Activated CD4-positive, alpha-beta T cell treated with anti-CD3 and anti-CD28 coated beads, Interleukin-2, amount 10 ng/mL, durations not matched to agents 24 days and 14 days (primary cell): ENCODE measurements around the gene FGF3. TPM values are rescaled to one million over a fixed set of nuclear protein-coding genes. Genes with fewer than 3 reads are reported as not detected.

ENCODE experiments used
- DNase-seq: peaks from one replicate; pipeline ENCODE4 v3.0.0; 2022
- H3K27ac Mint-ChIP-seq: one replicate; pipeline ENCODE4 v1.8.0; 2022; ENCODE audit warnings: mild to moderate bottlenecking, mixed read lengths
- H3K27me3 Mint-ChIP-seq: one replicate; pipeline ENCODE4 v1.8.0; 2022; ENCODE audit warnings: mixed read lengths
- H3K36me3 Mint-ChIP-seq: one replicate; pipeline ENCODE4 v1.8.0; 2022; ENCODE audit warnings: low read depth, mild to moderate bottlenecking, mixed read lengths
- H3K4me1 Mint-ChIP-seq: one replicate; pipeline ENCODE4 v1.8.0; 2021; ENCODE audit warnings: mixed read lengths
- H3K4me3 Mint-ChIP-seq: one replicate; pipeline ENCODE4 v1.8.0; 2022; ENCODE audit warnings: mild to moderate bottlenecking, moderate library complexity, mixed read lengths
- H3K9me3 Mint-ChIP-seq: one replicate; pipeline ENCODE4 v1.8.0; 2021; ENCODE audit warnings: mixed read lengths
- intact Hi-C: fragments of 100-400 bp; cut with micrococcal nuclease; formaldehyde crosslinking; loops from one replicate; pipeline ENCODE4 v1.15.1; 2023
- total RNA-seq: library from RNA; stranded (reverse); gene quantifications from 2 replicates; pipeline ENCODE4 v1.2.3, GENCODE V29; 2022

FGF3 gene
- total RNA-seq, 1 donor from 2014 or later = not detected

GRCh38 chr11:69800278-69800677 lies 18.9 kb downstream of the FGF3 start:
- no peaks in the 10 kb centered on the region for H3K9me3 Mint-ChIP-seq
- no peak for DNase-seq
- no peaks in the 10 kb centered on the region for H3K27me3 Mint-ChIP-seq
- H3K4me1 Mint-ChIP-seq = no peaks in the 10 kb centered on the region
- no peak overlapping the region for H3K27ac Mint-ChIP-seq
- intact Hi-C loops = loop anchor here (5.0 kb wide), 1 partner anchor 113 kb away; no protein-coding TSS in a partner anchor
- no peak overlapping the region for H3K4me3 Mint-ChIP-seq
- no peaks in the 10 kb centered on the region for H3K36me3 Mint-ChIP-seq

GRCh38 chr11:69799582-69799981 lies 19.6 kb downstream of the FGF3 start:
- intact Hi-C loops = no loop called here
- H3K4me1 Mint-ChIP-seq = no peaks in the 10 kb centered on the region
- no peaks in the 10 kb centered on the region for H3K27me3 Mint-ChIP-seq
- H3K9me3 Mint-ChIP-seq = no peaks in the 10 kb centered on the region
- no peak for DNase-seq
- no peaks in the 10 kb centered on the region for H3K36me3 Mint-ChIP-seq
- no peak overlapping the region for H3K27ac Mint-ChIP-seq
- no peak overlapping the region for H3K4me3 Mint-ChIP-seq

DNA sequence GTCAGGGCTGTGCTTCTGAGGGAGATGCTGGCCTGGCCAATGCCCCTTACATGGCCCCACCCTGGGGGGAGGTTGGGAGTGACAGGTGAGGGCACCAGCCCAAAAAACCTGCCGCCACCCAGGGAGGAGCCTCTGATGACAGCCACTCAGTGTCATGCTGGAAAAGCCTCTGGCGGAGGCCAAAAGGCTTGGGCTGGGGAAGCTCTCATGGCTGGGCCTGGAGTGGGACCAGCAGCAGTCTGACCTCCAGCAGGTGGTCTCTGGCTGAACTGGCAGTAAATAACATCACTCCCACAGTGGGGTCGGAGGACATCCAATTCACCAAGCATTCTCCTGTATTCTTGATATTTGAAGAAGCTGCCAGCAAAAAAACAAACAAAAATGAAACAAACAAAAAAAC lies 20.1 kb downstream of the FGF3 start:
- Mint-ChIP-seq H3K27ac (no peak overlapping the region), H3K9me3 (no peaks in the 10 kb centered on the region), H3K4me1 (no peaks in the 10 kb centered on the region), H3K36me3 (no peaks in the 10 kb centered on the region), H3K27me3 (no peaks in the 10 kb centered on the region), H3K4me3 (no peak overlapping the region)
- no peak for DNase-seq
- intact Hi-C loops = no loop called here

- Mint-ChIP-seq H3K36me3 (no peaks in the 10 kb centered on the region), H3K9me3 (no peaks in the 10 kb centered on the region), H3K4me3 (no peak overlapping the region), H3K4me1 (no peaks in the 10 kb centered on the region), H3K27ac (no peak overlapping the region), H3K27me3 (no peaks in the 10 kb centered on the region)
- intact Hi-C loops = no loop called here
- no peak for DNase-seq
Observed at GRCh38 chr11:69797737-69798528, 21.3 kb downstream of the FGF3 start.

- Mint-ChIP-seq H3K4me1 (no peaks in the 10 kb centered on the region), H3K9me3 (no peaks in the 10 kb centered on the region), H3K4me3 (no peak overlapping the region), H3K27ac (no peak overlapping the region), H3K36me3 (no peaks in the 10 kb centered on the region), H3K27me3 (no peaks in the 10 kb centered on the region)
- intact Hi-C loops = no loop called here
- DNase-seq = no peak
Observed at GRCh38 chr11:69797156-69797555, 22.1 kb downstream of the FGF3 start.

DNA sequence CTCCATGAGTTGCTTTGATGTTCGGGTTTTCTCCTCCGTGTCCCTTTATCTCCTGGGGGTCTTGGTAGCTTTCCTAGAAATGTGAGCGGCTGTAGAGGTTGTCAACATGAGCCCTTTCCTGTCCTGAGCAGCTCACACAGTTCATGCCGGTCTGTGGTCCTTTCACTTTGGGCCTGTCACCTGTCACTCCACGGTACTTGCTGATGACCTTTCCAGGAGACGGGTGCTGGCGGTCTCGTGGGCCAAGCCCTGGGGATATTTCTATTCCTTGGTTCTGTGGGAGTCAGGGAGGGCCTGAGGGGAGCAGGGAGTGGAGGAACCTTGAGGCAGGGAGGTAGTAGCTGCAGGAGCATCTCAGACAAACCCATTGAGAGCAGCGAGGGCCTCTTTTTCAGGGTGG lies 23.2 kb downstream of the FGF3 start:
- no peaks in the 10 kb centered on the region for H3K27me3 Mint-ChIP-seq
- H3K9me3 Mint-ChIP-seq = no peaks in the 10 kb centered on the region
- no peaks in the 10 kb centered on the region for H3K4me1 Mint-ChIP-seq
- H3K27ac Mint-ChIP-seq = no peak overlapping the region
- intact Hi-C loops = no loop called here
- H3K36me3 Mint-ChIP-seq = no peaks in the 10 kb centered on the region
- H3K4me3 Mint-ChIP-seq = no peak overlapping the region
- DNase-seq = no peak

GRCh38 chr11:69791276-69792180 lies 27.7 kb downstream of the FGF3 start:
- Mint-ChIP-seq H3K27me3 (no peaks in the 10 kb centered on the region), H3K27ac (no peak overlapping the region), H3K4me3 (no peak overlapping the region), H3K4me1 (no peaks in the 10 kb centered on the region), H3K36me3 (no peaks in the 10 kb centered on the region), H3K9me3 (no peaks in the 10 kb centered on the region)
- intact Hi-C loops = no loop called here
- no peak for DNase-seq

DNA sequence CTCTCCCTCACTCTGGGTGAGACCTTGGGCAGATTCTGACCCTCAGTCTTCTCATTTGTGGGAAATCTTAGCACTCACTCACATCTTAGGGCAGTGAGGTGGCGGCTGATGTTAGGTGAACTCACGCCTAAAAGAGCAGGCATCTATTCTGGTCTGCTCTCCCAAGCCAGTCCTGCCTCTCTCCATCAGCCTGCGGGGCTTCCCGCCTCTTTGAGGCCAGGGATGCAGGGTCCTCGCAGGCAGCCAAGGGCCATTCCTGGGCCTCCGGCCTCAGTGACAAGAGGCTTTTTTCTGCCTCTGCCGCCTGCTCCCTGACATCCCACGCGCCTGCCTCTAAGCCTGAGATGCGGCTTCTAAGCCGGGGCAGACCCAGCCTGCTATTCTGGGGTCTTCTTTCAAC lies 30.3 kb downstream of the FGF3 start:
- DNase-seq = no peak
- H3K27me3 Mint-ChIP-seq = no peaks in the 10 kb centered on the region
- no peak overlapping the region for H3K27ac Mint-ChIP-seq
- H3K4me1 Mint-ChIP-seq = no peaks in the 10 kb centered on the region
- intact Hi-C loops = no loop called here
- H3K9me3 Mint-ChIP-seq = no peaks in the 10 kb centered on the region
- H3K4me3 Mint-ChIP-seq = no peak overlapping the region
- no peaks in the 10 kb centered on the region for H3K36me3 Mint-ChIP-seq

- intact Hi-C loops = no loop called here
- no peak for DNase-seq
- Mint-ChIP-seq H3K27ac (no peak overlapping the region), H3K4me3 (no peak overlapping the region), H3K4me1 (no peaks in the 10 kb centered on the region), H3K27me3 (no peaks in the 10 kb centered on the region), H3K36me3 (no peaks in the 10 kb centered on the region), H3K9me3 (no peaks in the 10 kb centered on the region)
Observed at GRCh38 chr11:69787906-69788305, 31.3 kb downstream of the FGF3 start.

DNA sequence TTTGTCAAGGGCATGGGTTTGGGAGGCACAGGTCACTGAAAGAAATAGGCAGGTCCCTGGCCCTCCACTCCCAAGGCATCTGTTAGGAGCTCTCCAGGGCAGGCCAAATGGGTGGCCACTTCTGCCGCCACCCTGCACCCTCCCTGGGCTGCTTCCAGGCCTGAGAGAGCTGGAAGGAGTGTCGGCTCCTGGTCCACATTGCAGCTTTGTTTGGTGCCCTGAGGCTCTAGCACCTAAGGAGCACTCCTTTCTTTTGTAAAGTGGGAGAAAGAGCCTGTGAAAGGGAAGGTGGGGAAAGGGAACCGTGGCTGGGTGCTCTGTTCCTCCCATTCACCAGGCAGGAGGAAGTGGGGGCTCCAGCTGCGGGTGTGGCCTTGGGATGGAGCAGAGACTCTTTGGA lies 31.8 kb downstream of the FGF3 start:
- H3K27me3 Mint-ChIP-seq = no peaks in the 10 kb centered on the region
- H3K27ac Mint-ChIP-seq = no peak overlapping the region
- intact Hi-C loops = no loop called here
- no peaks in the 10 kb centered on the region for H3K36me3 Mint-ChIP-seq
- no peak overlapping the region for H3K4me3 Mint-ChIP-seq
- no peaks in the 10 kb centered on the region for H3K4me1 Mint-ChIP-seq
- no peaks in the 10 kb centered on the region for H3K9me3 Mint-ChIP-seq
- no peak for DNase-seq

DNA sequence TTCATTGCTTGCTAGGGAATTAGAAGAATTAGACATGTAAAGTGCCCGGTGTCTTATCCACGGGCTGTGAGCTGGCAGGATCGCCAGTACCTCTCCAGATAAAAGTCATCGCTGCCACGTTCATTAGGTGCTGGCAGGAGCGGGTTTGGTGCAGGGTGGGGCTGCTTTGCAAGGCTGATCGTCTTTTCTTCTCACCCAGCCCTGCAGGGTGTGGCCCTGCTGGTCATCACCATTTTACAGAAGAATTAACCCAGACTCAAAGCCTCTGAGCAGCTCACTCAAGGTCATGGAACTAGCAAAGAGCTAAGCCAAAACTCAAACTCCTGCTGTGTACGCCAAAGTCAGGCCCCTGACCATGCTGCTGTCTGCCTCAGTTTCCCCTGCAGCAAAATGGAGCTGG lies 38.0 kb downstream of the FGF3 start:
- Mint-ChIP-seq H3K27me3 (peaks cover 10% of the 10 kb centered on the region), H3K4me3 (no peak overlapping the region), H3K9me3 (no peaks in the 10 kb centered on the region), H3K27ac (no peak overlapping the region), H3K36me3 (no peaks in the 10 kb centered on the region), H3K4me1 (no peaks in the 10 kb centered on the region)
- no peak for DNase-seq
- intact Hi-C loops = no loop called here

- Mint-ChIP-seq H3K36me3 (no peaks in the 10 kb centered on the region), H3K9me3 (no peaks in the 10 kb centered on the region), H3K4me1 (no peaks in the 10 kb centered on the region), H3K4me3 (no peak overlapping the region), H3K27ac (no peak overlapping the region), H3K27me3 (peaks cover 22% of the 10 kb centered on the region)
- intact Hi-C loops = no loop called here
- DNase-seq = no peak
Observed at GRCh38 chr11:69778373-69778772, 40.8 kb downstream of the FGF3 start.

DNA sequence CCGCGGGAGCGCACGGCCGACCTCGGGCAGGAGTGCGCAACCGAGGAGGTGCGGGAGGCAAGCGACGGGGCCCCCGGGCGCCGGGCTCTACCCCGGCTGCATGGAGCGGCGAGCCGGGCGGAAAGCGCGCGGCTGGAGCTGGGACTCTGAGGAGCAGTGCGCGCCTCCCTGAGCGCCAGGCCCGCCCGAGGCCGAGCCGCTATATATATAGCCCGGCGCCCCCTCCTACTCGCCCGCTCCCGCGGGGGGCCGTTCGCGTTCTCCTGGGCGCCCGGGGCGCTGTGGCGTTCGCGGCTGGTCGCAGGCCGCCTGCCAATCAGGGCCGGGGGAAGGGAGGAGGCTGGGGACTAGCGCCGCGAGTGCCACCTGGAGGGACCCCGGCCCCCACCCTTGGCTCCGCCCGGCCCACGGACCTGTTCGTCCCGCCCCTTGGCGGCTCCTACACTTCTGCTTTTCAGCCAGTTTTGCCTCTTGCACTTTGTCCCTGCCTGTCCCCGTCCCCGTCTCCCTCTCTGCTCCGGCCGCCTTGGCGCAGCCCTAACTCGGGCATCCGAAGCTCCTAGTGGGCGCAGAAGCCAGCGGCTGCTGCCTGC lies 44.0 kb downstream of the FGF3 start, which contains the start of gene FGF4:
Gene FGF4, minus strand, starts transcription at position 179 of the 593 bp plus-strand sequence. CDS start 257 bp downstream, outside the sequence.
- intact Hi-C loops = loop anchor here (2.0 kb wide), 1 partner anchor 72 kb away; no protein-coding TSS in a partner anchor

More for the DNA sequence above, 44.0 kb downstream of the FGF3 start, which contains the start of gene FGF4:
- H3K36me3 Mint-ChIP-seq = no peaks in the 10 kb centered on the region
- H3K4me1 Mint-ChIP-seq = no peaks in the 10 kb centered on the region
- DNase-seq = no peak
- H3K27ac Mint-ChIP-seq = no peak within 1 kb of the TSS
- peaks cover 48% of the 10 kb centered on the region for H3K27me3 Mint-ChIP-seq
- H3K4me3 Mint-ChIP-seq = no peak within 1 kb of the TSS
- no peaks in the 10 kb centered on the region for H3K9me3 Mint-ChIP-seq
